GM12892 (cell line): ENCODE results near the gene ADGRE2.

Experiments used
- POLR2A ChIP-seq: IDR thresholded peaks from 2 replicates; pipeline ENCODE4 v1.6.1; 2011; ENCODE audit warnings: low read depth, low read length, control low read depth
- POLR2AphosphoS5 ChIP-seq: IDR thresholded peaks from 2 replicates; pipeline ENCODE4 v1.6.1; 2011; ENCODE audit warnings: low read depth, low read length, control low read depth
- TAF1 ChIP-seq: IDR thresholded peaks from 2 replicates; pipeline ENCODE4 v1.6.1; 2011; ENCODE audit warnings: low read depth, mild to moderate bottlenecking, control low read depth, low read length, borderline replicate concordance

- TF ChIP-seq POLR2AphosphoS5 (no peak), POLR2A (no peak), TAF1 (no peak)
These were observed 59.7 kb downstream of the ADGRE2 start for GRCh38 chr19:14718522-14719116.
